RCC 7860 (cell line): ENCODE results near the gene SAE1.

ENCODE experiments used
- DNase-seq: peaks from one replicate; pipeline ENCODE4 v3.0.0-alpha.2; 2015; ENCODE audit warnings: low spot score
- FAIRE-seq: peaks from 2 replicates; lab custom pipeline; 2012; peaks lifted over from hg19 to GRCh38; lab: Jason Lieb, UNC

SAE1 gene

DNA sequence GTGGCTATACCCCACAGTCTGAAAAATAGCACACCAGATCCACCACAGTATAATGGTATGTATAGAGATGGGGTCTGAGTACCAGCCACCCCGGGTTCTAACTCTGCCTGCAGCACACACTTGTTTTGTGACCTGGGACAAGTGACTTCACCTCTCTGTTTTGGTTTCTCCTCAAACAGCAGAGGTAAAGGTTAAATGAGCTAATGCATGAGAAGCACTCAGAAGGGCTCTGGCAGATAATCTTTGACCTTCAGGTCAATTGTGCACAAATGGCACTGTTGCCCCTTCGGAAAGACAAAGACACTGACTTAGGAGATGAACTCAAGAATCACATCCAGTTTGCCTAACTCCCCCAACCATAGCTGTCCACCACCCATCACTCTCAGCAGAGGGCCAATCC lies 24.8 kb upstream of the SAE1 start:
- DNase-seq (no peak), FAIRE-seq (no peak)

DNA sequence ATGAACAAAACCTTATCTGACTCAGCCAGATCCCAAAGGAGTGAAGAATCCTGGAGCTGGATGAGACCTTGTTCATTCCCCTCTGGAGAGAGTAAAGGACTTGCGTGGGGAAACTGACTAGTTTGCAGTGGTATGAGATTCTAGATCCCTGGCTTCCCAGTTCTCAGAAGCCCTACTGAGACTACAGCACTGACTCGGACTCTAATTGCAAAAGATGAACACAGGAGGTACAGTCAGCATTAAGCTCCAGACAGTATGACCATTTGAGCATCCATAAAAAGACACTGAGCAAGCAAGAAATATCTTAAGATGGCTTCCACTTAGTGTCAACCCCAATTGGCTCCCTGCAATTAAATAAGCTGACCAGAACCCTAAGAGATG lies 23.8 kb upstream of the SAE1 start:
- FAIRE-seq, result no peak
- DNase-seq, result no peak

DNA sequence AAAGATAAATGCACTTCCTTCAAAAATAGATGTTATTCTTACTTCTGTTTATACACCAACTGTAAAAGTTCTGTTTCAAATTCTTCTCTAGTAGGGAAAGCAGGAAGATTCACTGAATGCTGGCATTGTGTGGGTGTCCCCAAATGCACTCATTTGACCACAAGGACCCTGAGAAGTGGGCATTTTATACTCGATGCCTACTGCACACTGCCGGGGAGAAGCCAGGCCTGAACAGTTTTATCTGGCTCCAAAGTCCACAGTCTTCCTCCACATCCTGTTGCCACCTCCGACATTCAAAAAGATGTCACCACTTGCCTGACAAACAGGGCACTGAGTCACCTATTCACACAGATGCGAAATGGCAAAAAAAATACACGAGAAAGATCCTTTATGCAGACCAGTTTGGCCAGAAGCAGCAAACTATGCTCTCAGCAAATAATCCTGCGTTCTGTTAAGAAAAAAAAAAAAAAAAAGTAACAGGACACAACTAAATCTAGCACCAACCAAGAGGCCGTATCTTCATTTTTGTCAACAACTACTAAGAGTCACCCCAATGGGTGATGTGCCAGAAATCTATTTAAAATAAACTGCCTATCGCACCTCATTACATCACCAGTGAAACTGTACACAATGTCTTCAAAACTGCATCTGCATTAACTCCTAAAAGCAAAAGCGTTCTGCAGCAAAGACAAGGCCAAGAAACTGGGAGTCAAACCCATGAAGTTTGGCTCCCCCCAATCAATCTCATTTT lies 23.3 kb upstream of the SAE1 start:
- FAIRE-seq (no peak), DNase-seq (peak; percentile 57)

DNA sequence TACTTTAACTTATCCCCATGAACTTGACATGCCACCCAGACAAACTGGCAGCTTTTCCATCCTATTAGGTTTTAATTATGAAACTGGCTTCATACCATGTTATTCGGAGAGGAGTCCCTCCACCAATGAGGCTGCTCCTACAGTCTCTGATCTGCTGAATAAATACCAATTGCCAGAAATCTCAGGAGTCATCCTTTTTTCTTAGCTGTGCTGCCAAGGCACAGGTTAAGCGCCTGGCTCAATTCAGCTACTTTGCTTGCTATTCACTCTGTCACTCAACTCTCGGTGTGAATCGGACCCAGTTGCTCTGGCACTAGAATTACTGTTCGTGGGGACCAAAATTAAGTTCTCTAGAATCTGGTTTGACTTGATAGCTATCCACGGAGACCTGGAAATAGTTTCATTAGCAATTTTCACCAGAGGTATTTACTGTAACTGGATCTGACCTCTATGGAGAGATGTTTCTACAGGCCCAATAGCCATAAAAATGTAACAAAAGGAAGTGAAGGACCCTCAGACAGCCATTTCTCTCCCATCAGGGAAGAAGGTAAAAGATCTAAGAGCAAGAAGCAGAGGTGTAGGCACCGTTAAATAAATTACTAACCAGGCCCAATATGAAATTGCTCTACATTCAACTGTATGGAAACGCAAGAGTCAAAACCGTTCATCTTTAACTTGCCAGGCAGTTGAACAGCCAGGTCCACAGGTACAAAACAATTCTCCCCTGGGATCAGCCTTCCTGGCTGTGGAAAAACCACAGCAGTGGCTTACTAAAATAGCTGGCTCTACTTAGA lies 22.5 kb upstream of the SAE1 start:
- no peak for FAIRE-seq
- no peak for DNase-seq

DNA sequence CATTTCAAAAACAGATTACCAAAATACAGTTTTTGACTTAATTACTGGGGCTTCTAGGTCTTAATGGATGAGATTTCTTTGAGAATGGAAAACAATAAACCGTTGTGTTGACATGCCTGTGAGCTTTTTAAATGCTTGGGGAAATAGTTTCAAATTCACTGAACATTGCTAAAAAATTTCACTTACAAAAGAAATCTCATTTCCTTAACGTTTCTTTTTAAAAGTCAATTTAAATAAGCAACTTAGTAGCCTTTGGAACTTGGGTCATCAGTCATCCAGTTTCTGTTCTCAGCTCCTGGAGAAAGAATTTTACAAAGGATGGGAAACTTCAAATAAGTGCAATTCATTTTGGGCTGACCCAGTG lies 21.5 kb upstream of the SAE1 start:
- DNase-seq, result no peak
- no peak for FAIRE-seq

DNA sequence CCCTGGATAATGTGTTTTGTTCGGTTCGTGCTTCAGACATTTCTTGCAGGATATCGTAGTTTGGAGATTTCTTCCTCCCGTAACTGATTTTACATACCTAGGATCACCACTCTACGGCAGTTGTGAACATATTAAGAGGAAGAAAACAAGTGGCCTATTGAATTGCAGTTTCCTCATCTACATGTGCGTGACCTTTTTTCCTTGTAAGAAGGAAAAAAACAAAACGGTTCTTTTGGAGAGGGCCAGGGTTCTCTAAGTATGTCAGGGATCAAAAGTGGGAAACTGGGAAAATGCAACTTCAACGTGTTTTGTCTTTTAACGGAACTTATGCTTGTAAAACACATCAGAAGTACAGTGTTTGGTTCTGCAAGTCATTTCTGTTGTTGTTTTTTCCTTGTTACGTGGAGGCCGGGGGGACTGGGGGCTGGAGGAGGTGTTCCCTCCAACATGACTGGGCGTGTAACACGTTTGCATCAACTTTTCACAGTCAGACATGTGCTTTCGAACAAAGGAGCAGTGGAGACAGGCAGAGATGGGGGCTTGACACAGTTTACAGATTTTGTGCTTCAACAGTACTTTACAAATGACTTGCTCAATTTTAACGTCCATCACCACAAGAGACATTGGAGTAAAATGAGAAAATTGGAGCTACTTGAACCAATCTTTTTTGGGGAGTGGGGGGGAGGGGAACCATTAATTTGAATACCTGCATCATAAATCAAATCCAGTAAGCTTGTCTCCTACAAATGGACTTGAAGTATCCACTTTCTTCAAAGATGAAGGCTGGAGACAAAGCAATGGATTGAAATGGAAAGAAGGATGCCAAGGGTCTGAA lies 20.9 kb upstream of the SAE1 start:
- no peak for DNase-seq
- FAIRE-seq, result no peak

DNA sequence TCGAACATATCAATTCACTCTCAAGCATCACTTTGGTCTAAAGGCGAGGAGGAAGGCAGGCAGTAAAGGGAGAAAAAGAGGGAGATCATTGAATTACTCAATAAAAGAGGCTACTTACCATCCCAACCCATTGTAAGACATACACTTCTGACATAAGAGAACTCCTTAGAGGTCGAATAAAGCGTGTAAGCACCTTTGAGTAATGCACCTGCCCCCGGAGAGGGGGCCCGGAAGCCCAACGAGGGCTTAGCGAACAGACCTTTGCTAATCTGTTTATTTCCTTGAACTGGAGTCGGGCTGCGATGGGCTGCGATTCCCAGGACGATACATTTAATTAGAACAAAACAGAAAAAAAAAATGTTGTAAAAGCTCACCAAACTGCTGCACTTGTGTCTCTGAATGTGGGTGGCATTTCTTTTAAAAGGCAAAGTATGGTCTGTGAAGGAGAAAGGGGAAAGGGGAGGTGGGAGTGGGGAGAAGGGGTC lies 20.1 kb upstream of the SAE1 start:
- DNase-seq (no peak), FAIRE-seq (no peak)

DNA sequence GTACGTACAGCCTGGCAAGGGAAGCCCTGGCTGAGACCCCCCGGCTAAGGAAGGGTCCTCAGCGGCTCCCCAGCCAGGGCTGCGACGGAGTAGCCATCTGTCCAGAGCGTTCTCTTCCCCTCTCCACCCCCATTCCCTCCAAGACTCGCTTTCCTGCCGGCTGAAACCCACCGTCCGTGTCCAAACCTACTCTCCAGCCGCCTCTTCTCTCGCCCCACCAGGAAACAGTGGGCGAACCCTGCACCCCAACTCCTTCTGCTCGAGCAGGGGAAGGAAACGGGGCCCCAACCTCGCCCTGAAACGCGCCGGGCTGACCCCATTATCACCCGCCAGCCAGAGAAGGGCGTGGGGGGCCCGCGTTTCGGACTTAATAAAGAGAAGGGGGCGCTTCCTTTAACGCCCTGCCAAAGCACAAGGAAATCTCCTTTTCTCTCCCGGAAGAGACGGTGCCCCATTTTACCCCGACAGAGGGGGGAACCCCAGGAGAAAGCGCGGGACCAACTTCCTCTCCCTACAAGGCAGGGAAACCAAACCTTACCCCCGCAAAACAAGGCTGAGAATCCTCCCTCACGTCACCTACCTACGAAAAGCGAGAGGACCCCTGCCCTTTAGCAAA lies 19.5 kb upstream of the SAE1 start:
- DNase-seq, result no peak
- FAIRE-seq, result no peak

DNA sequence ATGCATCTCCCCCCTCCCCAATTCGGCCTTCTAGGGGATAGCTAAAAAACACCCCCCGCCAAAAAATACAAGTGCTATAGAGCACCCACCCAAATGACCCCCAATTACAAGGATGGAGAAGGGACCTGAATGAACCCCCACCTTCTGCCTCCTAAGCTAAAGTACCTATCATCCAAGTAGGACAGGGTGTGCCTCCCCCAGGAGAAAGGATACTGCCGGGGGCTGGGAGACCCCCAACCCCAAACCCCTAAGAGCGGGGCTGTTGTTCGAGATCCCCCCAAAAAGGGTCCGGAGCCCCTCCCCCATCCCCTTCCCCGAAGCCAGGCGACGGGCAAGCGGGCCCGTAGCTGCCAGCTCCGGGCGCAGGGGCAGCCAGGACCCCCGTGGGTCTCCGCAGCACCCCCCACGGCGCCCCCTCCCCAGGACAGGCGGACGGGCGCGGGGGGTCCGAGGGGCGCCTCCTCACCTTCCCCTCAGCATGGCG lies 18.9 kb upstream of the SAE1 start:
- DNase-seq (no peak), FAIRE-seq (no peak)

DNA sequence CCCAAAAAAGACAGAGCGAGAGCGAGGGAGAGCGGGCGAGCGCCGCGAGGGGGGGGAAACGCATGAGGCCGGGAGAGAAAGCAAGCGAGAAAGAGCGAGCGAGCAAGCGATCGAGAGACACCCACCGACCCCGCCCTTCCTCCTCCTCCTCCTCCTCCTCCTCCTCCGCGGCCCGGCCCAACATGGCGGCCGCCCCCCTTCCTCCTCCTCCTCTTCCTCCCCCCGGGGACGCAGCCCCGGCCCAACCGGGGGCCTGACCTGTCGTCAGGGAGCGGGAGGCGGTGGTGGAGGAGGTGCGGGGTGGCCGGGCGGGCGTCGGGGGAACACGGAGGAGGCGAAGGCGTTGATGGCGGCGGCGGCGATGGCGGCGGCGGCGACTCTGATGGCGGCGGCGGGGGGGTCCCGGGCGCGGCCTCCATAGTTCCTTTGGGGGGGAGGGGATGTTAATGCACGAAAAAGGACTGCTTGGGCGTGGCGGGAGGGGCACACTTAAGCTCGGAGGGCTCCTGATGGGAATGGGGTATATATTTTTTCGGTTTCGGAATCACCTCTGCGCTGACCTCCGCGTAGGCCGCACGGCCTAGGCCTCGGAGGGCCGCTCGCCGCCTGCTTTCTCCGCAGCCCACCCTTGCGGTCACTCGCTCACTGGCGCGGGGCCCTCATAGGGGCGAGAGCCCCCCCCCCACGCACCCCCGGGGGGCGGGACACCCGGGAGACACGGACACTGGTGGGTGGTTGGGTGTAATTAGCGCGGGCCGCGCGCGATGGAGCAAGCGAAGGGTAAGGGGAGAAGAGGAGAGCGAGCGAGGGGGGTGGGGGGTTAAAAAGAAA lies 18.3 kb upstream of the SAE1 start:
- FAIRE-seq, result no peak
- peak; percentile 70 for DNase-seq

DNA sequence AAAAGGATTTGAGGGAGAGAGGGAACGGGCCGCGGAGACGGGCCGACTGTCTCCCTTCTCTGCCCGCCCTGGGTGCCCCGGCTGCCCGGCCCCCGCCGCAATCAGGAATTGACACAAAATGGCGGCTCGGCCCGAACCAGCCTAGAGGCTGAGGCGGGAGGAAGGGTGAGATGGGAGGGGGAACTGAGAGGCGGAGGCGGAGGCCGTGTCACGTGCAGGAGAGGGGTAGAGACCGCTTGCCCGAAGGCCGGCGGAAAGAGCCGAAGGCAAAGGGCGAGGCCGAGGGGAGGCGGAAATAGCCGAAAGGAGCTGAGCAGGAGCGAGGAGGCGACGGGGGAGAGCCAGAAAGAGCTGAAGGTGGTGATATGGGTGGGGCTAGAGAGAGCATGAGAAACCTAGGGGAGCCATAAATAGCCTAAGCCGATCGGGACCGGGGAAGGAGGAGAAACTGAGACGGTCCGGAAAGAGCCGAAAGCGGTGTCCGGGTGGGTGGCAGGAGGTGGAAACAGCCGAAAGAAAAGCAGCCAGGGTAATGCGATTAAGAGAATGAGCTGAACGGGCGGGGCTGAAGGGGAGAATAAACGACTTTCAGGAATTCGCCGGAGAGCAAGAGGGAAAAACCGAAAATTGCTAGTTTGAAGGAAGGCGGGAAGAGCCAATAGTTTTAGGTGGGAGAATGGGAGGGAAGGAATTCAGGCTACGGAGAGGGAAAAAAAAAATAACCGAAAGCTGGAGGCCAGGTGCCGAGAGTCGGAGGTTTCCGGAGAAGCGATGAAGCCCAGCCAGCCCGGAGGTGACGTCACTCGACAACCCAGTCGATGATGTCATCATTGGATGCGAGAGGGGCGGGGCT lies 17.4 kb upstream of the SAE1 start, which contains the start of gene ZC3H4:
TSS of gene ZC3H4 (minus strand) at position 780 of the 853 bp plus-strand sequence. CDS start 1,192 bp downstream, outside the sequence.
- DNase-seq, result peak; percentile 96
- peak; percentile 89 for FAIRE-seq

DNA sequence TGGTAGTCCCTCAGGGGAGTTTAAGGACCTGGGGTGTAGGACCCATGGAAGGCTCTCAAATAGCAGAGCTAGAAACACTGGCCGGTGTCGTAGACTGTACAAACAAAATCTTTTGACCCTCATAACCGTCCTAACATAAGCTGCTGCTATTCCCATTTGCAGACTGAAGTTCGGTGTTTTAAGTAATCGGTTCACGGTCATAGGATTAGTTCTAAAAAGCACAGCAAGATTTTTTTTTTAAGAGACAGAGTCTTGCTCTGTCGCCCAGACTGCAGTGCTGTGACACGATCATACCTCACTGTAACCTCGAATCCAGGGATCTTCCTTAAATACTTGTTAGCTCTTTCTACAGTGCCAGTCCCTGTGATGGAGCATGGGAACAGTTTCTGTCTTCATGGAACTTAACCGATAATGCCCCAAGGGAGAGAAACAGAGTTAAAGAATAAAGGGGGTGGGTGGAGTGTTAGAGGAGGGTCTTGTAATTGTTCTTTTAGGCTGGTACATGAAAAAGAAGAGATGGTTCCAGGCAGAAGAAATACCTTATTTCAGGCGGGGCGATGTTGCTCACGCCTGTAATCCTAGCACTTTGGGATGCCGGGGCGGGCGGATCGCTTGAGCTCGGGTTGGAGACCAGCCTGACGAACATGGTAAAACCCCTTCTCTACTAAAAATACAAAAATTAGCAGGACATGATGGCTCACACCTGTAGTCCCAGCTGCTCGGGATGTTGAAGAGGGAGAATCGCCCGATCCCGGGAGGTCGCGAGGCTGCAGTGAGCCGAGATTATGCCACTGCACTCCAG lies 16.6 kb upstream of the SAE1 start:
- no peak for FAIRE-seq
- DNase-seq, result no peak

DNA sequence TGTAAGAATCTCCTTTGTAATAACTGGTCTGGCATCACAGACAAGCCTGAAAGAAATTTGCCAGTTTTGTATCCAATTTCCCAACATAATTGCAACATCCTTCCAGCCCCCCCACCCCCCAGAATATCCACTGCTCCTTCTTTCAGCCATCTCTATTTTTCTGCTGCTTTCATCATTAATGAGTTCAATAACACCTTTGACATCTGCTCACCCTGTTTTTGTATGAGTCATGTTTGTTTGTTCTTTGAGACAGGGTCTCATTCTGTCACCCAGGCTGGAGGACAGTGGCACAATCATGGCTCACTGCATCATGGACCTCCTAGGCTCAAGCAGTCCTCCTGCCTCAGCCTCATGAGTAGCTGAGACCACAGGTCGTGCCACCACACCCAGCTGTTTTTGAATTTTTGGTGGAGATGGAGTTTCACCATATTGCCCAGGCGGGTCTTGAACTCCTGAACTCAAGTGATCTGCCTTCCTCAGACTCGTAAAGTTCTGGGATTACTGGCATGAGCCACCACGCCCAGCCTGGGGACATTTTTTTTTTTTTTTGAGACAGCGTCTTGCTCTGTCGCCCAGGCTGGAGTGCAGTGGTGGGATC lies 10.1 kb upstream of the SAE1 start:
- DNase-seq (no peak), FAIRE-seq (no peak)

DNA sequence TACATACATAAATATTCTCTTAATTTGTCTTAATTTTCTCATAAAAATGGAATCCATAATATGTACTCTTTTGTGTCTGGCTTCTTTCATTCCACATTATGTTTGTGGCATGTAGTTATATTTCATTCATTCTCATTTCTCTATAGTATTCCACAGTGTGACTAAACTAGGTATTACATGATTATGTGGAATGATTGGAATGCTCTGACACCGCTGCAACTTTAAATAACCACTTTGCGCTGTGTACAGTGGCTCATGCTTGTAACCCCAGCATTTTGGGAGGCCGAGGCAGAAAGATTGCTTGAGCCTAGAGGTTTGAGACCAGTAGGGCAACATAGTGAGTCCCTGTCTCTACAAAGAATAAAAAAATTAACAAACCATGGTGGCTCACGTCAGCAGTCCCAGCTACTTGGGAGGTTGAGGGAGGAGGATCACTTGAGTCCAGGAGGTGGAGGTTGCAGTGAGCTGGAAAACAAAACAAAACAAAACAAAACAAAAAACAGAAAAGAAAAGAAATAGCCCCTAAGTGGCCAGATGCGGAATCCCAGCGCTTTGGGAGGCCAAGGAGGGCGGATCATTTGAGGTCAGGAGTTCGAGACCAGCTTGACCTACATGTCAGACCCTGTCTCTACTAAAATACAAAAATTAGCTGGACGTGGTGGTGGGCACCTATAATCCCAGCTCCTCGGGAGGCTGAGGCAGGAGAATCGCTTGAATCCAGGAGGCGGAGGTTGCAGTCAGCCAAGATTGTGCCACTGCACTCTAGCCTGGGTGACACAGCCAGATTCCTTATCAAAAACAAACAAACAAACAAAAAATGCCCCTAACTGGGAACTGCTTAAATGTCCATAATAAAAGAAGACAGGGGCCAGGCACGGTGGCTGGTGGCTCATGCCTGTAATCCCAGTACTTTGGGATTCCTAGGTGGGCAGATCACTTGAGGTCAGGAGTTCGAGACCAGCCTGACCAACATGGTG lies 8.0 kb upstream of the SAE1 start:
- FAIRE-seq (peak; percentile 87), DNase-seq (peak; percentile 64)

DNA sequence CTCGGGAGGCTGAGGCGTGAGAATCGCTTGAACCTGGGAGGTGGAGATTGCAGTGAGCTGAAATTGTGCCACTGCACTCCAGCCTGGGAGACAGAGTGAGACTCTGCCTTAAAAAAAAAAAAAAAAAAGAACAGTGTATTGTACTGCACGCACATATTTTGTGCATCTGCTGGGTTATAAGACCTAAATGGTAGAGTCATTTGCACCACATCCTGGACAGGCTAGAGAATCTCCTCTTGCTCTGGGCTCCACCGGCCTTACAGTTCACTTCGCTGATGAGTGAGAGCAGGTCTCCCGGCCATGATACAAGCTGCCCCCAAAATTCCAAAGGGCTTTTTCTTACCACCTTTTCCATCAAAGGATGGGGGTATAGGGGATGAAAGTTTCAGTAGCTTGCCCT lies 7.2 kb upstream of the SAE1 start:
- FAIRE-seq (no peak), DNase-seq (no peak)

DNA sequence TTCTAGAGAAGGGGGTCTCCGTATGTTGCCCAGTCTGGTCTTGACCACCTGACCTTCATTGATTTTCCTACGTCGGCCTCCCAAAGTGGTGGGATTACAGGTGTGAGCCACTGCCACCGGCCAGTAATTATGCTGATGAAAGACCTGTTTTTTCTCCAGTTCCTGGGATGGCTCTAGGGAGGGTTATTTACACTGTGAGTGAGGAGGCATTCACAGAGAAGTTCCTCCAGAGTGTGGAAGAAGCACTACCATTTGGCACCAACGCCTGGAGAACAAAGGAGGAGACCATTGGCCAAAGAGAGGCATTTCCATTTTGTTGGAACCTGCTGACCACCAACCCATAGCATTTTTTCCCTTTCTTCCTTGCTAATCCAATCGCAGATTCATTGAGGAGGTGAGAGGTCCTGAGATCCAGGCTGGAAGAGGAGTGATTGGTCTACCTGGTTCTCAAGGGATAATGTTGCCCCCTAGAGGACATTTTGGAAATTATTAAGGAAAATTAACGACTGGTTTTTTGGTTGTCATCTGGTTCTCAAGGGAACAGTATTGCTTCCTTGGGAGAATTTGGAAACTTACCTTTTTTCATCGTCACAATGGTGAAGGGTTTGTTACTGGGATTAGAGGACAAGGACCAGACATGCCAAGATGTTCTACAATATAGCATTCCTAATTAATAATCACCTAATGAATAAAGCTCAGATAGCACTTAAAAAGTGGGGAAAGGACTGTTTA lies 5.5 kb upstream of the SAE1 start:
- DNase-seq, result peak; percentile 52
- peak; percentile 78 for FAIRE-seq
